Esophagus (tissue), 2 donors: ENCODE measurements around the gene ANGPTL2. TPM values are rescaled to one million over a fixed set of nuclear protein-coding genes. Genes with fewer than 3 reads are reported as not detected.

ENCODE experiments used
- H3K27ac ChIP-seq, 2 donors: one replicate each; pipeline ENCODE4 v1.5.1; 2013; ENCODE audit warnings: low read depth in 2 of 2, mild to moderate bottlenecking in 2 of 2, inconsistent platforms in 1 of 2, low read length in 1 of 2, moderate library complexity in 1 of 2
- H3K27me3 ChIP-seq, 2 donors: one replicate each; pipeline ENCODE4 v1.6.1; 2013; ENCODE audit warnings: low read length in 2 of 2, control low read depth in 1 of 2, mild to moderate bottlenecking in 1 of 2; ENCODE audit not compliant: insufficient read depth in 2 of 2, control insufficient read depth in 1 of 2
- H3K36me3 ChIP-seq, 2 donors: one replicate each; pipeline ENCODE4 v1.6.1; 2013; ENCODE audit warnings: low read length in 1 of 2; ENCODE audit not compliant: control insufficient read depth in 2 of 2, insufficient read depth in 2 of 2
- H3K4me1 ChIP-seq, 2 donors: one replicate each; pipeline ENCODE4 v1.6.1; 2013; ENCODE audit warnings: low read length in 1 of 2; ENCODE audit not compliant: control insufficient read depth in 2 of 2, insufficient read depth in 2 of 2
- H3K4me3 ChIP-seq, 2 donors: one replicate each; pipeline ENCODE4 v1.5.1; 2013; ENCODE audit warnings: low read length in 2 of 2, mild to moderate bottlenecking in 2 of 2, low read depth in 1 of 2, moderate library complexity in 1 of 2
- H3K9me3 ChIP-seq, 2 donors: one replicate each; pipeline ENCODE4 v1.6.1; 2013; ENCODE audit warnings: mild to moderate bottlenecking in 2 of 2, low read depth in 1 of 2, low read length in 1 of 2, moderate library complexity in 1 of 2; ENCODE audit not compliant: control insufficient read depth in 2 of 2, insufficient read depth in 1 of 2
- WGBS, 2 donors: extraction: QIAGEN DNeasy Blood & Tissue Kit; methylation state at CpG; one replicate each; pipeline ENCODE4 v1.1.7; 2013; 5-methylcytosine and 5-hydroxymethylcytosine counted together
- polyA plus RNA-seq, 2 donors: library from polyadenylated mRNA; stranded (reverse); fragments of 200-250 nt; gene quantifications; one replicate each; pipeline ENCODE4 v1.2.3, GENCODE V29; 2013
- donor health status: healthy with polysubstance abuse.
- donor health status: Bipolar disorder and iron deficiency.

ANGPTL2 gene
- polyA plus RNA-seq, 2 donors = 1.9 to 5.8 TPM

- Histone ChIP-seq H3K36me3 (no peaks in the 10 kb centered on the region), H3K4me3 (no peak overlapping the region), H3K4me1 (no peaks in the 10 kb centered on the region), H3K27me3 (no peaks in the 10 kb centered on the region), H3K27ac (peak overlapping the region; percentile 1 to 5), H3K9me3 (no peaks in the 10 kb centered on the region)
- WGBS, 2 donors = 88 to 90% methylated on average over 8 of the region's 8 CpGs
Observed at GRCh38 chr9:127049581-127049980, 72.9 kb downstream of the ANGPTL2 start.

GRCh38 chr9:127049044-127049443 lies 73.4 kb downstream of the ANGPTL2 start:
- peak overlapping the region in 1 of 2 donors; percentile 9 for H3K27ac ChIP-seq

GRCh38 chr9:127047971-127048370 lies 74.5 kb downstream of the ANGPTL2 start:
- H3K27ac ChIP-seq = no peak overlapping the region
- no peaks in the 10 kb centered on the region for H3K4me1 ChIP-seq
- H3K36me3 ChIP-seq = no peaks in the 10 kb centered on the region
- H3K9me3 ChIP-seq = no peaks in the 10 kb centered on the region
- no peaks in the 10 kb centered on the region for H3K27me3 ChIP-seq
- no peak overlapping the region for H3K4me3 ChIP-seq
- 94 to 96% methylated on average over 3 of the region's 3 CpGs for WGBS, 2 donors

More at GRCh38 chr9:127049044-127049443, 73.4 kb downstream of the ANGPTL2 start:
- no peaks in the 10 kb centered on the region for H3K27me3 ChIP-seq
- no peaks in the 10 kb centered on the region for H3K36me3 ChIP-seq
- H3K4me1 ChIP-seq = no peaks in the 10 kb centered on the region
- 38 to 45% methylated on average over 4 of the region's 4 CpGs for WGBS, 2 donors
- no peaks in the 10 kb centered on the region for H3K9me3 ChIP-seq
- H3K4me3 ChIP-seq = no peak overlapping the region

- no peaks in the 10 kb centered on the region for H3K36me3 ChIP-seq
- H3K4me1 ChIP-seq = no peaks in the 10 kb centered on the region
- no peaks in the 10 kb centered on the region for H3K9me3 ChIP-seq
- H3K4me3 ChIP-seq = no peak overlapping the region
- 98 to 100% methylated on average over 1 of the region's 1 CpG for WGBS, 2 donors
- no peaks in the 10 kb centered on the region for H3K27me3 ChIP-seq
- no peak overlapping the region for H3K27ac ChIP-seq
Observed at GRCh38 chr9:127045148-127045547, 77.3 kb downstream of the ANGPTL2 start.

- no peaks in the 10 kb centered on the region for H3K36me3 ChIP-seq
- no peak overlapping the region for H3K27ac ChIP-seq
- whole genome bisulfite sequencing, 2 donors = 95% methylated on average over 2 of the region's 2 CpGs
- H3K27me3 ChIP-seq = no peaks in the 10 kb centered on the region
- H3K4me1 ChIP-seq = no peaks in the 10 kb centered on the region
- H3K4me3 ChIP-seq = no peak overlapping the region
- no peaks in the 10 kb centered on the region for H3K9me3 ChIP-seq
Observed at GRCh38 chr9:127039492-127039891, 82.9 kb downstream of the ANGPTL2 start.

- no peaks in the 10 kb centered on the region for H3K9me3 ChIP-seq
- H3K27me3 ChIP-seq = no peaks in the 10 kb centered on the region
- no peaks in the 10 kb centered on the region for H3K36me3 ChIP-seq
- H3K4me3 ChIP-seq = no peak overlapping the region
- no peaks in the 10 kb centered on the region for H3K4me1 ChIP-seq
- 90 to 92% methylated on average over 5 of the region's 5 CpGs for WGBS, 2 donors
- no peak overlapping the region for H3K27ac ChIP-seq
Observed at GRCh38 chr9:127038531-127038930, 83.9 kb downstream of the ANGPTL2 start.

Other genes starting within 250 kb of the ANGPTL2 start
- gene RALGPS1, start 207.9 kb downstream of the ANGPTL2 start, polyA plus RNA-seq = 1 to 10 TPM; 3.8 to 6.4 TPM
- gene GARNL3, start 142.1 kb upstream of the ANGPTL2 start, polyA plus RNA-seq = 1 to 10 TPM; 3.5 TPM